HG03175 (cell line): ENCODE measurements around the gene ARHGAP21.

Experiments
- ATAC-seq: cut with Tn5 transposase; IDR thresholded peaks from one replicate; pipeline ENCODE4 v1.9.1; 2021; ENCODE audit warnings: mild to moderate bottlenecking, moderate library complexity; ENCODE audit not compliant: unreplicated experiment

The ARHGAP21 gene

DNA sequence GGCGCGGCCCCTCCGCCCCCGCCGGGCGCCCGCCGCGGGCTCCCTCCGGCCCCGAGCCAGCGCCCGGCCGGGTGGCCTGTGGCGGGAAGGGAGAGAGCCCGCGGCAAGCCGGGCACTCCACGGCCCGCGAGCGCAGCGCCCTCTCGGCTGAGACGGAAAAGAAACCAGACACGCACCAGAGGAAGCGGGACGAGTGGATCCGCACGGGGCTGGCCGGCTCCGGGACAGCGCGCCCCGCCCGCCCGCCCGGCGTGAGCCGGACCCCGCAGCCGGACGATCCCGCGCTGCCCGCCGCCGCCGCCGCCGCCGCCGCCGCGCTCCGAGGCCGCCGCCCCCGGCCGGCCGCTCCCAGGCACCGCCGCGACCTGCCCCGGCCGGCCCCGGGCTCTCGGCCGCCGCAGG is 300 bp downstream of the ARHGAP21 start:
- peak; percentile 32 for ATAC-seq

DNA sequence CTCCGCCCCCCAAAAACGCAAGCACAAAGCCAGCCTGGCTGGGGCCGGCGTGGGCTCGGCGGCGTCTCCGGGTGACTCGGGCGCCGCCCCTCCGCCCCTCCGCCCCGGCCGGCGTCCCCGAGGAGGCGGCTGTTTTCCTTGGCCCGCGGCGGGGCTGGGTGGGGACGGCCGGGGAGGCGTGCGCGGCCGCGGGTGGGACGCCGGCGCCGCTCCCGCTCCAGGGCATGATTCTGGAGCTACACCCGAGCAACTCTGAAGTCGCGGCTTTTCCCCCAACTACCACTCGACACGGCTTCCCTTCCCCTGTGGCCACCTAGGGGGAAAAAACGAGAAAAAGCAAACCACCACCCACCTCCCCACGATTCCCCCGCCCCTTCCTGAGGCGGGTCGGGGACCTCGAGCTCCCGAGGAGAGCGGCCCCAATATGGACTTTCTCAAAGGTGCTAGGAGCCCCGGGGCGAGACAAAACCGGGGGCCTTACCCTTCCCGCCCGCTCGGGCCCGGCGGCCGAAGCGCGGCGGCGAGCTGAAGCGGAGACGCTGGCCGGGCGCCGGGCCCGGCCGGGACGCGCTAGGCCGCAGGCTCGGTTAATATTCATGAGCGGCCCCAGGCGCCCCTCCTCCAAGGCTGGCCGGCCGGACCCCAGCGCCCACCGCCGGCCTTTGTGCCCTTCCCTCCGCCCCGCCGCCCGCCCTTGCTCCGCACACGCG is 856 bp downstream of the ARHGAP21 start:
- peak; percentile 25 for ATAC-seq

DNA sequence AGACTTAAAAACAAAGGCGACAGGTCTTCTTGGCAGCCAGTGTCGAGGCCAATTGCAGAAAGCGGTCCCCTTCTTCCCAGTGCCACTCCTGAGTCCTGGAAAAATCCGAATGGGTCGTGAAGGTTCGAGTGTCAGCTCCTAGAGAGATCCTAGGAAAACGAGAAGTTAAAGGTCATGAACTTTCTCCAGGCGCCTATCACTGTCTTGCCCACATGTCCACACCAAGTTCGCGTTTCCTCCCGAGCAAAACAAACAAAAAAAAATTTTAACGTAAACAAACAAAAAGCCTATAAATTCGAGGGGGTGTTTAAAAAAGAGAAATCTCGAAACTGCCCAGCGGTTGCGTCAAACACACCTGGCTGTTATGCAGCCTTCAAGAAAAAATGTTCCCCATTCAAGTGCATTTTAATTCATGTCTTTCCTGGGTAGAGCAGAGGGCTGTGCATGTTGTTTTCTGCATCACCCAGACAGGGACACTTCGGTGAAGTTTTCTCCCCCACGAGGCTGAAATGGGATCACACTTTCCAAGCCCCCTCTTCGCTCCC is 1.5 kb downstream of the ARHGAP21 start:
- no peak for ATAC-seq

DNA sequence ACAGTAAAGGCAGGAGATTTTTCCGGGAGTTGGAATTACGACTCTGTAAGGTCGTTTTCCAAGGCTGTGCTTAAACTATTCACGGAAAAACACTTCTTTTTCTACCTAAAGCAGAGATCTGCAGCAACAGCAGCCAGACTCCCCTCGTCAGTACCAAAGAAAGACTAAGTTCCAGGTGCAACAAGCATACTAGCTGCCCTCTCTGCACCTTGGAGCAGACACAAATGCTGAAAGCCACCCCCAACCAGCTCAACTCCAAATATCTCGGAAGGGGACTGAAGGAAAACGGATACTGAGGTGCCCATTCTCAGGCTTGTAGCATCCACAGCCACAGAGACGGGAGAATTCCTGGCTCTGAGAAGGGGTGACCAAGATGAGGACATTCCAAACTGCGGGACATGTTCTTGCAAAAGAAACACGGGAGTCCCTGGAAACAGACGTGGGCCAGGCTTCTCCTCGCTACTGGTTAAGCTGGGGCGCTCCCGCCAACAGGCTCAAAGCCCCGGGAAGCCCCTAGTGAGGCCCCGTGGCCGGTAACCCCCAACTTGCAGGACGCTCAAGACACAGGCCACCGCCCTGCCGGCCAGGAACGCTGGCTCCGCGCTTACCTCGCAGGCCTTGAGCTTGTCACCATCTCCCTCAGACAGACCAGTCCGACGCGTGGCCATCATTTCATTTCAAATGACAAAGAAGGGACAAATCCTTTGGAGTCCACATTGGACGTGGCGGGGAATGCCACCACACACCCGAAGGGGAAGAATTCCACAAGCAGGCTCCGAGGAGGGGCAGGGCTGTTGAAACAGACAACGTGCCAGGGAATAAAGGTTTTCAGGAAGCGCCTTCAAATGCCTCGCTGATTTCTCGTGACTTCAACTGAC is 2.2 kb downstream of the ARHGAP21 start:
- no peak for ATAC-seq

DNA sequence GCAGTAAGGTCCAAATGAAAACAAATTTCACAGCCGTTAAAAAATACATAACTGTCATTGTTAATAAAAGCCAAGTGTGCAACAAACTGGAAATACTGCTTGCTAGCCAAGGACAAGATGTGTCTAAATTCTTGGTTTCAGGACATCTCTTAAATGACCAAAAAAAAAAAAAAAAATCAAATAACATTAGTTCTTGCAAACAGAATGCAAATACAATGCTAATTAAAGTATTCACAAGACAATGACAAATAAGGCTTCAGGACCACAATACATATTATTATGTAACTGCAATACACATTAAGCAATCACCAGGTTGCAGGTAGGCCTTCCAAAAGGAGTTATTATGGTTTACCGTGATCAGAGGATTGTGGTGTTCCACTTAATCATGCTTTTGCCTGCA is 3.6 kb downstream of the ARHGAP21 start:
- no peak for ATAC-seq

DNA sequence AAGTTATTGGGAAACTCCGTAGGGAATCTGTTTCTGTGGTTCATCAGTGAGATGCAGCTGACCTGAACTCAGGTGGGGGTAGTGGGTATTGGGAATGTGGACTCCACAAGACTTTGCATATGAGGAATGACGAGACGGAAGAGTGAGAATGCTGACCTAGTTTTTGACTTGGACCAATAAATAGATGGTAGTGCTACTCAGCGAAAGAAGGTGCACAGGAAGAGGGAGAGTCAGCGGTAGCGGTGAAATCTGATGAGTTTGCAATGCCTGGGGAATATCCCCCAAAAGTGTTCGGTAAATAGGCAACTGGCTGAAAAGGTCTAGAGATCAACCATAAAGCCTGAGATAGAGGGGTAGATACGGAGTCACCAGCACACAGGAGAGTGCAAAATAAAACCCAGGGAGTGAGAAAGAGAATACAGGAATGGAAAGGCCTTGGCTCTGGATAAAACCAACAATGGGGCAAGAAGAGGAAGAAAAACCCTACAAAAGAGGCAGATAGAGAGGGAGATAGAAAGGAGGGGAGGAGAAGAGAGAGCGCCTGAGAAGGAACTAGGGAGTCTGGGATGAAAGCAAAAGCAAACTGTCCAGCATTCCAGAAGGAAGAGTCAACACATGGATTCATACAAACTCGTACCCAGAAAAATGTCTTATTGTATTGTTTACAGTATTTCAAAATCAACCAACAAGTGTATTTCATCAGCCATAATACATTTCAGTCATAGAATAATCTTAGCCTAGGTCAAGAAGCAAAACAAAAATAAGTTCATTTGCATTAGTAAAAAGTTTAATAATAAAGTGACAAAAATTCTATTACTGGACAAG is 5.4 kb downstream of the ARHGAP21 start:
- ATAC-seq = no peak

DNA sequence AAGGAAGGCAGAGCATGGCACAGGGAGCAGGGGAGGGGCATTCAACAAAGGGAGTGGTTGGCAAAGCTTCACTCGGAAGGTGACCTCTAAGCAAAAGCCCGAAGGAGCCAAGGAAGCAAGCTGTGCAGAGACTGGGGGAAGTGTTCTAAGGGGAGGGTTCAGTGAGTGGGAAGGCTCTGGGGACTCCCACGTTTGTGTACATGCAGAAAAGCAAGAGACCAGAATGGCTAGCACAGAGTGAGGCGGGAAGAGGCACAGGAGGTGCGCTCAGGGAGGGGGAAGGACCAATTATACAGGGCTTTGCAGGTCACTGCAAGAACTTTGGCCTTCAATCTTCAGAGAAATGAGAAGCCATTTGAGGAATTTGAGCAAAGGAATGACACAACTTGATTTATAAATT is 7.4 kb downstream of the ARHGAP21 start:
- no peak for ATAC-seq

DNA sequence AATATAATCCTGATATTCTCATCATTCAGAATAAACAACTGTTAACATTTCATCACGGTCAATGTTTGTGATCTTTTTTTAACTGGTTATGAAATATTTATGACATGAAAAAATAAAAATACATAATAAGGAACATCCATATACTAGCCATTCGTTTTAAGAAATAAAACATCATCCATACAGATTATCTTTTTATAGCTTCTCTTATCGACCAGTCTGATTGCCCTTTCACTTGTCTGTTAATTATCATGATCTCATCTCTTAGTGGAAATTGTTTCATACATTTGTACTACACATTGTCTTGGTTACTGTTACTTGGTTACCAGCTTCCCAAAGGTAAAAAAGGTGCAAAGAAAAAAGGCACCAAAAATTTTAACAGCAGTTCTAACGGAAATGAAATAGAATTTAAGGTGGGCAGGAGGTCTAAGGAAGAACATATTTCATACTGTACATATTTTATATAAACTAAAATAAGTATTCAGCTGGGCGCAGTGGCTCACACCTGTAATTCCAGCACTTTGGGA is 8.4 kb downstream of the ARHGAP21 start:
- no peak for ATAC-seq

DNA sequence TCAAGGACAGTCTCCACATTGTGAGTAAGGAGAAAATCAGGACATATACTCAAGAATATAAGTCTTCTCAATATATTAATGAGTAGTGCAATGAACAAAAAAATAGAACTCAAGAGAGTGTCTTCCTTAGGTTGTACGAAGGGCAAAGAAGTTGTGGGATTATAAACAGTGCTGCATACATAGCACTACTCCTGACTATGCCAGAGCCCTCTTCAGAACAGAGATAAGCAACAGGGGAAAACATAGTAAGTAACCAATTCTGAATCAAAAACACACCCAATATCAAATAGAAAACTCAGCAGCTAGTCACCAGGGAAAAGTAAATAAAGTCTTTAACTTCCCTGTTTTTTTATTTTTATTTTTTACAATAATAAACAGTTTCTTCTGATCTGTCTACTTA is 10.6 kb downstream of the ARHGAP21 start:
- no peak for ATAC-seq

DNA sequence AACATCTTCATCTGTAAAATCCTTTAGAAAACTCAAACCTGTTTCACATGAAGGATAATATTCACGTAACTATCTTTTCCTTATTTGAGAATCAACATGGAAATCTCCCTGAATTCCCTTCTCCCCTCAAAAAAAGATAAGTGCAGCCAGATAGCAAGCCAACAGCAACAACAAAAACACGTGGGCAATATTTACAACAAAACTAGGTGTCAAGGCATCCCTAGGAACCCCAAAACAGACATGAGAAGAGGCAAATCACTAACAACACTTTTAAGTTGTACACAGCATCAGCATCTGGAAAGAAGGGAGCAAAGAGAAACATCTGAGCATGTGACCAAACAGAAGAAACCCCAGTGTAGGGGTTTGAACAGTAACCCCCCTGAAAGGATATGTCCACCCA is 12.2 kb downstream of the ARHGAP21 start:
- ATAC-seq = no peak

DNA sequence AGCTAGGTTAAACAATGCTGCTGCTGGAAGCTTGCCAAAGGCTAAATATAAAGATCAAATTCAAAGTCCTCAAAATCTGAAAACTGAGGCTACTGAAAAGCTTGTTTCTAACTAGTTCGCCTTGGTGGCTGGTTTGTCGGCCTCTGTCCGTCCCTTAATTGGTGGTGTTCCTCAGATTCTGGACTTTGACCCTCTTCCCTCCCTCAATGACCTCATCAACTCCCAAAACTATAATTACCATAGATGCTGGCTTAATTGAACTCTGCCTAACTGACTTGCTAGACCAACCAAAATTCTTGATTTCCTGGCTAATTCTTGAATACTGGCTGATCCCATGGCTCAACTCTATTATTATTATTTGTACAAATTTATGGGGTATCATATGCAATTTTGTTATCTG is 15.6 kb downstream of the ARHGAP21 start:
- no peak for ATAC-seq

DNA sequence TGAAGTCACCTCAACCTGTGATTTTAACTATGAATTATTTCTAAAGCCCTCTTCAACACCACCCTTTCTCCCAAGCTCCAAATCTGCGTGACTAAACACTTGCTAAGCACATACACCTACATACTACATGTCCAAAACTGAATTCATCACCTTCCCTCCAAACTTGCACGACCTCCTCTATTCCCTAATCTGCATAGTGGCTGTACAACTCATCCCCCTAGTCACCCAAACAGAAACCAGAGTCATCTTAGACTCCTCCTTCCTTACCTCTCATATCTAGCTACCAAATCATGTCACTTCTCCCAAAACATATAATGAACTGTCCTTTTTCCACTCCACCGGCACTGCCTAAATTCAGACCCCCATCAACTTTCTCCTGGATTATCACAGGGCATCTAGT is 16.2 kb downstream of the ARHGAP21 start:
- ATAC-seq = peak; percentile 69

DNA sequence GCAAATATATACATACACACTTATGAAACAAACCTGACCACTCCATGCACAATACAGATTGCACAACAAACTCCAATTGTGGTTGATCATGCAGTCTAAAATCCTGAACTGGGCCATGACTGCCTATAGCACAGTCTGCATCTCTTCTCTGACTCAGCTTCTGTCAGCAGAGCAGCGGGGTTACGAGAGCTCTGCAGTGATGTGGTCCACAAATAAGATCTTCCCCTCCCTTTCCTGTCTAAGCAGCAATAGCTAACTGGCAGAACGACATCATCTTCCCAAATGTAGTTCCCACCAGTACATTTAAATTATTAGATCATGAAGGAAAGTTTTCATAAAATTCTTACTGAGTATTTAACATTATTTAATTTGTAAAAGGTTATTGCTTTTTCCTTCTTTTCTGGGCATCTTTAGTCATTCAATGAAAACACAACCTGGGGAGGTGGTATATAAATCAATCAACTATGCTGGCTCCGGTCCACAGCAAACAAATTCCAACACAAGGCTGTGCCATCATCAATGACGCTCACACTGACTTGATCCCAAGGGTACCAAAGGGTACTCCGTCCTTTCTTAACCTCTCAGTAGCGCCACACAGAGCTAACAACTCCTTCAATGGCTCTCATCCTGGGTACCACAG is 17.1 kb downstream of the ARHGAP21 start:
- peak; percentile 38 for ATAC-seq

DNA sequence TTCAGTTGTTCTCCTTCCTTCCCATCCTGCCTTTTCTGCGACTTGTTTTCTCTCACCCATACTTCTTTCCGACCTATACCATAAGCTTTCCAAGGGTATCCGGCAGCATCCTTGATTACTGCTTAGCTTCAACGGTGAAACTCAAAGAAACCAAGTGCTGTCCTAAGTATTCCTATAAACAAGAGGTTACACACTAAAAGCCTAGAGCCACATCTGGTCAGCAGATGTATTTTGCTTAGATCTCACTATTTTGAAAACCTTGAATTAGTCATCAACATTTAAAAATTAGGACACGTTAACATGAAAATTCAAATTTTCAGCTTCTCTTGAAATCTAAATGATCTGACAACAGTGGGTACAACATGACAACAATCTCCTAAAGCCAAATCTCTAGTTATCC is 20.0 kb downstream of the ARHGAP21 start:
- ATAC-seq = no peak

DNA sequence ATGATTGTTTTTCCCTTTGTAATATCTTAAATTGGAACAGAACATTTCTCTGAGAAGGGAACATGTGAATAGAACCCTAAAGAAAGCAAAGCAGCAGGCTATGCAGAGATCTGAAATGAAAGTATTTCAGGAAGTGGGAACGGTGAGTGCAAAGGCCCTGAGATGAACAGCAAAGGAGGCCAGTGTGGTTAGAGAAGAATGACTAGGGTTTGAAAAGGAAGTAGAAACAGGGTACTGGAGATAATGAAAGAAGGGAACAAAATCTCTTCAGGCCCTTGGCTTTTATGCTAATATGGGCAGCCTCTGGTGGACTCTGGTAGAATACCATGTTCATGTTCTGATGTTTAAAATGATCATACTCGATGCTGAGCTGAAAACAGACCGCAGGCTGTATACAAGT is 22.2 kb downstream of the ARHGAP21 start:
- ATAC-seq = peak; percentile 84

DNA sequence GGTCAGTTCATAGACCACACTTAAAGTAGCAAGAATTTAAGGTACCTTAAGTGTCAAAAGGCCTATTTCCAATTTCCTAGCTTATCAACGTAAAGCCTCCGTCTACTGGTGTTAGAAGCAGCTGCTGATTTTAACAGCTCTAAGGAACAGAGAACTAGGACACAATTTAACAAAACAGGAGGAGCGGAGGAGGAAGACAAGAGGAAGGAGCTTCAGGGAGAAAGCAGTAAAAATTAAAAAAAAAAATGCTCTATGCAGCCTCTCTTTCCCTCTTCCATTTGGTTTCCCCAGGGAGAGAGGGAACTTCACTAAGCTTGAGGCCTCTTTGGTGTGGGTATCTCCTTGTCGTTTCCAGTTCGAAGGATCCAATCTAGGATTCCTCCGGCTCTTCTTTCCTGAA is 22.7 kb downstream of the ARHGAP21 start:
- ATAC-seq = no peak

DNA sequence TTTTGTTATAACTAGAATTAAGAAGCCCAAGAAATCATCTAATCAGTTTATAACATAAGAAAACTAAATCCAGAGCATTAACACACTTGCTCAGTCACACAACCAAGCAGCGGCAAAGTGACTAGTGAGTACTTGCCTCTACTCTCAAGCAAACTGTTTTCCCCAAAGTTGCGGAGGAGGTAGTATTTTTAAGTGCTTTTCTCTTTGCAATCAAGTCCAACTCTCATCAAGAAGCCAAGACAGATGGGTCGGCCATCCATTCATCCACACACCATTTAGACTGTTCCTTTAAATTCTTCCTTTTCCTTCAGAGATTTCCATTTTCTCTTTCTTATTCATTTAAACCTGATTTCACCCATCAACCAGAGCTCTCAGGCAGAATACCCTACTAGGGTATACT is 25.4 kb downstream of the ARHGAP21 start:
- no peak for ATAC-seq

DNA sequence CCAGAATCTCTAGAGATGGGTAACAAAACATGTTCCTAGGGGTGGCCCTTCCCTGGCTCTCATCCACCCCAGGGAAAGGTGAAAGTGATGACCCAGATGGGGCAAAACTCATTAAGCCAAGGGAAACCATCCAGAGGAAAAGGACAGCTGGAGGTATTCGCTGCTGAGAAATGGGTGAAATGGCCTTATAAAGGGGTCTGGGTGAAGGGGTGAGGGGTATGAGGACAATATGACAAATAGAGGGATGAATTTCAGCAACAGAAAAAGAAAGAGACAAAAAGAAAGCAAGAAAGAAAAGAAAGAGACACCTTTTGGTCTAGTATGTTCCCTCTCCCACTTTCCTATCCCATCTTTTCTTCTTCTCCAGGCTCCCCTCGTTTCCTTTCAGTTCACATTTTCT is 26.6 kb downstream of the ARHGAP21 start:
- no peak for ATAC-seq

DNA sequence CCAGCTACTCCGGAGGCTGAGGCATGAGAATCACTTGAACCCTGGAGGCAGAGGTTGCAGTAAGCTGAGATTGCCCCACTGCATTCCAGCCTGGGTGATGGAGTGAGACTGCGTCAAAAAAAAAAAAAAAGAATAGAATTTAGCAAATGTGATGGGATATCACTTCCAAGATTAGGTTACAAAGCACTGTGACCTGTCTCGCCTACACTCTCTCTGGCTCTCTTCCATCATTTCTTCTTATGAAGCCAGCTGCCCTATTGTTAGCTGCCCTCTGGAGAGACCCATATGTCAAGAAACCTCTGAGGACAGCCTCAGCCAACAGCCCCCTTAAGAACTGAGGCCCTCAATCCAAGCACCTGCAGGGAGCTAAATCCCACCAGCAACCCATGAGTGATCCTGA is 28.2 kb downstream of the ARHGAP21 start:
- ATAC-seq = no peak

DNA sequence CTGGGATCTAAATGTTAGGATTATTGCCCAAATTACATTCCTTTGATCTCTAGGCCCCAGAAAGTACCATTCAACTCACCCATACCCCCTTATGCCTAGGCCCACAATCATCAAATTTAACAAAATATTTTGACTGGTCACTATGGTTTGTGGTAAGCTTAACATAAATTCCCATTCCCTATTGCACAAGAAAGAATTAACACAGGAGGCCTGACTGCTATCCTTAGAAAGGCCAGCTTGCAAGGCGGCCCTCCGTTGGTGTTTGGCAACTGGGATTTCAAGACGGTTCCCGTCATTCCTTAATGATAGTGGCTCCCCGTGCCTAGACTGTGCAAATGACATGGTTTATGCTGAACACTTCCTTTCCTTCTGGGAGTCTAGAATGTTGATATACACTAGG is 29.6 kb downstream of the ARHGAP21 start:
- no peak for ATAC-seq
